GM19043 (cell line): Measurements from ENCODE around the gene FAM199X.
A peak's percentile ranks its signal among the peaks of the same experiment; 100 is the strongest.
"Not testable (repeated sequence)": the region's sequence is repeated elsewhere in the genome, so short reads cannot be mapped to it uniquely, and the experiment has no call there.

ENCODE experiments used
- ATAC-seq: cut with Tn5 transposase; IDR thresholded peaks from one replicate; pipeline ENCODE4 v1.9.1; 2021; ENCODE audit warnings: low read depth; ENCODE audit not compliant: unreplicated experiment

FAM199X gene

GRCh38 chrX:104187931-104188330, 21.7 kb downstream of the FAM199X start:
- no peak for ATAC-seq

- no peak for ATAC-seq
Measured at GRCh38 chrX:104189837-104190236, 23.6 kb downstream of the FAM199X start.

- ATAC-seq = no peak
Measured at GRCh38 chrX:104193485-104193884, 27.2 kb downstream of the FAM199X start.

GRCh38 chrX:104195013-104195412, 28.8 kb downstream of the FAM199X start:
- ATAC-seq = peak; percentile 32

- peak; percentile 58 for ATAC-seq
Measured at GRCh38 chrX:104195489-104196084, 29.3 kb downstream of the FAM199X start.

DNA sequence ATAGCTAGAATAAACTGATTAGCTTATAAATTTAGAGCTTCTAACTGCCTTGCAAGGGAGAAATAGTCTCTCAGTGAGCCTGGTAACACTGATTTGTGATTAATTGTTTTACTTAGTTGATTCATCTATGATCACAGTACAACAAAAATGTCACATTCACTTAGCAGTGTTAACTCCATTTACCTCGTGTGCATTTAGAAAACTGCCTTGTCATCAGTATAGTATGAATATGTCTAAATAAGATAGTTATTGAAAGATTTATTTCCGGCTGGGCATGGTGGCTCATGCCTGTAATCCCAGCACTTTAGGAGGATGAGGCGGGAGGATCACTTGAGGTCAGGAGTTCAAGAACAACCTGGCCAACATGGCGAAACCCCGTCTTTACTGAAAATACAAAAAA, 39.3 kb downstream of the FAM199X start:
- ATAC-seq = no peak

GRCh38 chrX:104211187-104211586, 44.9 kb downstream of the FAM199X start:
- ATAC-seq = no peak

GRCh38 chrX:104230060-104230459, 63.8 kb downstream of the FAM199X start:
- ATAC-seq = not testable (repeated sequence)
